ENCODE measurements around the gene SCP2. TPM values are rescaled to one million over a fixed set of nuclear protein-coding genes. Genes with fewer than 3 reads are reported as not detected.
"Not testable (repeated sequence)": the region's sequence is repeated elsewhere in the genome, so short reads cannot be mapped to it uniquely, and the experiment has no call there.

Gene SCP2
- polyA plus RNA-seq, 2 donors: 112 to 158 TPM

DNA sequence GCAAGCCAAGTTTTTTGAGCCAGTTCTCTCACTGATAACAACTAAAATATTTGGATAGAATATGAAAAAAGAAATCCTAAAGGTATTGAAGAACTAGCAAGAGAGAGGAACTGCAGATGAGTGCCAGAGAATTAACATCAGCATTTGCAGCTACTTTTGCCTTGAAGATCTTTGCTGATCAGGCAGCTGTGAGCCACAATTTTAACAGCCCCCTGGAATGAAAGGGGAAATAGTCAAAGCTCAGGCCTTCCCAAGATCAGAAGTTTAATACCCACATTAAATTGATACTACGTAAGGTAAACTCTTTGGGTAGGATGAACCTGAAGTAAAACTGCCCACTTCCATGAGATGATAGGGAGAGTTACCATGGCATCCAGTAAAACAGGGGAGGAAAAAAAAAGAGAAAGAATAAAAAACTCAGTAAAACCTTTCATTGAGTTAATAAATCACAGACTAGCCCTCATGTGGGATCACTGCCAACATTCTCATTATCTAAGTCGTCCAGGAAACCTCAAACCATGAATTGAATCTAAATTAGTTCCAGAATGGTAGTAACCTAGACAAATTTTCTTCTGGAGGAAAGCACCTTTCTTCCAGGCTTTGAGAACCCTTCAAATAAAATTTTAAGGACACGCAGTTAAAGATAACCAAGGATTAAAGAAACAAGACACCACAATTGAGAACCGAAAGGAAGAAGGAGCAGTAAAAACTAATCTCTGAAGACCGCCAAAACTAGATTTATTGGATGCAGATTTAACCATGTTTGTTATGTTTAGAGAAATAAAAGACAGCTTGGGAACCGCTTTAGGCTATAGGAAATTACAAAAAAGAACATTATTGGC, 28.3 kb downstream of the SCP2 start:
- WGBS, 2 donors: 57 to 68% methylated on average over 6 of the region's 6 CpGs
- H3K27ac ChIP-seq (ENCODE audit: low read depth in 2 of 2, low read length in 1 of 2): no peak overlapping the region
- H3K4me3 ChIP-seq (ENCODE audit: low read depth in 1 of 2, low read length in 2 of 2): no peak overlapping the region
- H3K4me1 ChIP-seq (ENCODE audit: control insufficient read depth in 2 of 2, insufficient read depth in 2 of 2, low read length in 1 of 2): no peaks in the 10 kb centered on the region
- H3K36me3 ChIP-seq (ENCODE audit: control insufficient read depth in 2 of 2, insufficient read depth in 2 of 2, low read length in 1 of 2): no peaks in the 10 kb centered on the region
- no peaks in the 10 kb centered on the region for H3K27me3 ChIP-seq (ENCODE audit: control insufficient read depth in 1 of 2, insufficient read depth in 2 of 2, low read length in 2 of 2)
- no peaks in the 10 kb centered on the region for H3K9me3 ChIP-seq (ENCODE audit: control insufficient read depth in 2 of 2, insufficient read depth in 1 of 2, low read depth in 1 of 2, low read length in 1 of 2)

DNA sequence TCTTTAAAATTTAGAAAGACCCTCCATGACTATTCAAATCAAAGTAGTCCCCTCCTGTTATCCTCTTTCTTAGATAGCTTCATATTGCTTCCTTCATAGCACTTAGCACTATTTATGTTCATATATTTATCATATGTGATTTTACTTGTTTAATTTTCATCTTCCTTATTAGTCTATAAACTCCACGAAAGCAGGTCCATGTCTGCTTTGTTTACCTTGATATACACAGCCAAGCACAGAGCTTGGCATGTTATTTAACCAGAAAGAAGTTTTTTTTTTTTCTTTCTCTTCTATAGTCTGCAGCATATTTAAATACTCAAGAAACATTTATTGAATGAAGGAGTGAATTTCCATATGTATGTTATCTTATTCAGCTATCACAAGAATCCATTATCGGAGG, 36.0 kb downstream of the SCP2 start:
- no peaks in the 10 kb centered on the region for H3K9me3 ChIP-seq (ENCODE audit: control insufficient read depth in 2 of 2, insufficient read depth in 1 of 2, low read depth in 1 of 2, low read length in 1 of 2)
- no peaks in the 10 kb centered on the region for H3K36me3 ChIP-seq (ENCODE audit: control insufficient read depth in 2 of 2, insufficient read depth in 2 of 2, low read length in 1 of 2)
- no peaks in the 10 kb centered on the region for H3K27me3 ChIP-seq (ENCODE audit: control insufficient read depth in 1 of 2, insufficient read depth in 2 of 2, low read length in 2 of 2)
- no peak overlapping the region for H3K27ac ChIP-seq (ENCODE audit: low read depth in 2 of 2, low read length in 1 of 2)
- 81 to 82% methylated on average over 2 of the region's 2 CpGs for WGBS, 2 donors
- no peak overlapping the region for H3K4me3 ChIP-seq (ENCODE audit: low read depth in 1 of 2, low read length in 2 of 2)
- no peaks in the 10 kb centered on the region for H3K4me1 ChIP-seq (ENCODE audit: control insufficient read depth in 2 of 2, insufficient read depth in 2 of 2, low read length in 1 of 2)

DNA sequence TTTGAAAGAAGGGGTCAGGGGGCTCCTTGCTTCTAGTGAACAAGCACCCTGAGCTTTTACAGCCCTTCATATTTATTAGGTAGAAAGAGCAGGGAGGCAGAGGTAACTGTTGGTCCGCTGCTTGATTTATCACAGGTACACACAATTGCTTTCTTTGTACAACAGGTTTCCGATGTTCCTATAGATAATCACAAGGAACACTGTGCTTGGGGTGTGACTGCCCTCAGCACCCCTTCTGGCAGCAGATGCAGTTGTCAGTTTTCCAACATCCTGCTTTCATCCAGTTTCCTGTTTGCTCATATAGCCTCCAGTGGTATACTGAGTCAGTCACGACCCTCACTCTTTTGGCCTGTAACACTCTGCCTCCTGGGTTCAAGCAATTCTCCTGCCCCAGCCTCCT, 40.6 kb downstream of the SCP2 start:
- 77 to 78% methylated on average over 3 of the region's 3 CpGs for WGBS, 2 donors
- no peak overlapping the region for H3K27ac ChIP-seq (ENCODE audit: low read depth in 2 of 2, low read length in 1 of 2)
- H3K9me3 ChIP-seq (ENCODE audit: control insufficient read depth in 2 of 2, insufficient read depth in 1 of 2, low read depth in 1 of 2, low read length in 1 of 2): no peaks in the 10 kb centered on the region

DNA sequence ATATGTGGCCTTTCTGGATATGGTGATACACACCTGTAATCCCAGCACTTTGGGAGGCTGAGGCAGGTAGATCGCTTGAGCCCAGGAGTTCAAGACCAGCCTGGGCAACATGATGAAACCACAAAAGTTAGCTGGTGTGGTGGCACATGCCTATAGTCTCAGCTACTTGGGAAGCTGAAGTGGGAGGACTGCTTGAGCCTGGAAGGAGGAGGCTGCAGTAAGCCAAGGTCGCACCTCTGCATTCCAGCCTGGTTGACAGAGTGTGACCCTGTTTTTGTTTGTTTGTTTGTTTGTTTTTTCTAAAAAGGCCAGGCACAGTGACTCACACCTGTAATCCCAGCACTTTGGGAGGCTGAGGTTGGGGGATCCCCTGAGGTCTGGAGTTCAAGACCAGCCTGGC, 42.2 kb downstream of the SCP2 start:
- H3K4me1 ChIP-seq (ENCODE audit: control insufficient read depth in 2 of 2, insufficient read depth in 2 of 2, low read length in 1 of 2); H3K4me3 ChIP-seq (ENCODE audit: low read depth in 1 of 2, low read length in 2 of 2); H3K36me3 ChIP-seq (ENCODE audit: control insufficient read depth in 2 of 2, insufficient read depth in 2 of 2, low read length in 1 of 2); H3K27ac ChIP-seq (ENCODE audit: low read depth in 2 of 2, low read length in 1 of 2); H3K9me3 ChIP-seq (ENCODE audit: control insufficient read depth in 2 of 2, insufficient read depth in 1 of 2, low read depth in 1 of 2, low read length in 1 of 2); H3K27me3 ChIP-seq (ENCODE audit: control insufficient read depth in 1 of 2, insufficient read depth in 2 of 2, low read length in 2 of 2): not testable (repeated sequence)
- 92 to 98% methylated on average over 2 of the region's 2 CpGs for WGBS, 2 donors

More for the DNA sequence above, 40.6 kb downstream of the SCP2 start:
- H3K36me3 ChIP-seq (ENCODE audit: control insufficient read depth in 2 of 2, insufficient read depth in 2 of 2, low read length in 1 of 2): no peaks in the 10 kb centered on the region
- no peaks in the 10 kb centered on the region for H3K27me3 ChIP-seq (ENCODE audit: control insufficient read depth in 1 of 2, insufficient read depth in 2 of 2, low read length in 2 of 2)
- no peak overlapping the region for H3K4me3 ChIP-seq (ENCODE audit: low read depth in 1 of 2, low read length in 2 of 2)
- H3K4me1 ChIP-seq (ENCODE audit: control insufficient read depth in 2 of 2, insufficient read depth in 2 of 2, low read length in 1 of 2): no peaks in the 10 kb centered on the region

DNA sequence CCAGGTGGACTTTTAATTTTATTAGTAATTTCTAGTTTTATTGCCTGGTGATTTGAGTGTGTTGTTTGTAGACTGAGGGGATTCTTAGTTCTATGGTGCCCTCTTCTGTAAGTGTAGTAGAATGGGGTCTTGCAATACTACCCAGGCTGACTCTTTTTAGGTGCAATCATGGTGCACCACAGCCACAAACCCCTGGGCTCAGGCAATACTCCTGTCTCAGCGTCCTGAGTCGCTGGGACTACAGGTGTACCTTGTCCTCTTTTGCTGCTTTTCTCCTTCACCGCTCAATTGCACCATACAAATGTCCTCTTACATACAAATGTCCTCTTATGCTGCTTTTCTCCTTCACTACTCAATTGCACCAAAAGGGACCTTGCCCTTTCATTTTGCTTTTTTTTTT, 43.1 kb downstream of the SCP2 start:
- Histone ChIP-seq H3K9me3 (ENCODE audit: control insufficient read depth in 2 of 2, insufficient read depth in 1 of 2, low read depth in 1 of 2, low read length in 1 of 2) (no peaks in the 10 kb centered on the region), H3K36me3 (ENCODE audit: control insufficient read depth in 2 of 2, insufficient read depth in 2 of 2, low read length in 1 of 2) (no peaks in the 10 kb centered on the region), H3K27me3 (ENCODE audit: control insufficient read depth in 1 of 2, insufficient read depth in 2 of 2, low read length in 2 of 2) (no peaks in the 10 kb centered on the region), H3K27ac (ENCODE audit: low read depth in 2 of 2, low read length in 1 of 2) (no peak overlapping the region), H3K4me3 (ENCODE audit: low read depth in 1 of 2, low read length in 2 of 2) (no peak overlapping the region), H3K4me1 (ENCODE audit: control insufficient read depth in 2 of 2, insufficient read depth in 2 of 2, low read length in 1 of 2) (no peaks in the 10 kb centered on the region)
- 66 to 79% methylated on average over 3 of the region's 3 CpGs for WGBS, 2 donors

DNA sequence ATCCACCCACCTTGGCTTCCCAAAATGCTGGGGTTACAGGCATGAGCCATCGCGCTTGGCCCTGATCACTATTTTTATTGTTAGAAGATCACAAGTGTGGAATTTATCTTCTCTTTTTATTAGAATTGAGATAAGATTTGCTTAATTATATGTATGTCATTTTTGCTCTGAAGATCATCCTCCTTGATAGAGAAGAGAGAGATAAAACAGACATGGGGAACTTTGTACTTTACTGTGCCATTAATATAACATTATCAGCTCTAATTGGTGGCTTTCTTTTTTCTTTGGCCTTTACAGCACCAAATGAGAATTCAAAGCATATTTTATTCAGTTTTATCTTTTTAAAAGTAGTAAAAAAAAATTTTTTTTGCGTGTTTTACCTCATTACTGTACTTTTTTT, 46.8 kb downstream of the SCP2 start:
- no peak overlapping the region for H3K4me3 ChIP-seq (ENCODE audit: low read depth in 1 of 2, low read length in 2 of 2)
- H3K9me3 ChIP-seq (ENCODE audit: control insufficient read depth in 2 of 2, insufficient read depth in 1 of 2, low read depth in 1 of 2, low read length in 1 of 2): no peaks in the 10 kb centered on the region
- 89 to 94% methylated on average over 3 of the region's 3 CpGs for WGBS, 2 donors
- H3K36me3 ChIP-seq (ENCODE audit: control insufficient read depth in 2 of 2, insufficient read depth in 2 of 2, low read length in 1 of 2): peaks cover 0 to 4% of the 10 kb centered on the region in 2 donors
- H3K4me1 ChIP-seq (ENCODE audit: control insufficient read depth in 2 of 2, insufficient read depth in 2 of 2, low read length in 1 of 2): no peaks in the 10 kb centered on the region
- no peak overlapping the region for H3K27ac ChIP-seq (ENCODE audit: low read depth in 2 of 2, low read length in 1 of 2)
- no peaks in the 10 kb centered on the region for H3K27me3 ChIP-seq (ENCODE audit: control insufficient read depth in 1 of 2, insufficient read depth in 2 of 2, low read length in 2 of 2)

DNA sequence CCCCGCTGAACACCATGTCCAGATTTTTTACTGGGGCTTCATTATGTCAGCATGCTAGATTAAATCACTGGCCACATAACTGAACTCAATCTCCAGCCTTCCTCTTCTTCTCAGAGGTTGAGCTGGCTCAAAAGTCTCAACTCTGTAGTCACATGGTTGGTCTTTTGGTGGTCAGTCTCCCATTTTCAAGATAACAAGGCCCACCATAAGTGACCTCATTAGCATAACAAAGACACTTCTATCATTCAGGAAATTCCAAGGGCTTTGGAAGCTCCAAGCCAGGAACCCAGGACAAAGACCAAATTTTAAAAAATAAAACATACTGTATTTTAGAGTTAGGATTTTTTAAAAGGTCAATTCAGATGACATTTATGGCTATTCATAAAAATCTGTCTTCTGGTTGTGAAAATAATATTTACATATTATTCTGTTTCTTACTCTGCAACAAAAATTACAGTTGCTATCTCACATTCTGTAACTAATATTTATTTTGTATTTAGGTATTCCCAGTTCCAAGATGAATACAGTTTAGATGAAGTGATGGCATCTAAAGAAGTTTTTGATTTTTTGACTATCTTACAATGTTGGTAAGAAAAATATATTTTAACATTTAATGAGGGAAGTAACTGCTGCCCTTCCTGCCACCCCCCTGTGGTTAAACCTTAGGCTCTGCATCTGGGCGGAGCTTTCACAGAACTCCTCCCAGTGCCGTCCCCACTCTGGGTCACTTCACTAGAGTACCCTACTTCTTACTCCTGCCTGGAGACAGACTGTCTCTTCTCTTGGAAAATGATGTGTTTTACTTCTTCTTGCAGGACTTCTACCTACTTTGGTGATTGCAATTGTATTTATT, 49.3 kb downstream of the SCP2 start:
- no peaks in the 10 kb centered on the region for H3K27me3 ChIP-seq (ENCODE audit: control insufficient read depth in 1 of 2, insufficient read depth in 2 of 2, low read length in 2 of 2)
- peaks cover 2 to 4% of the 10 kb centered on the region in 2 donors for H3K36me3 ChIP-seq (ENCODE audit: control insufficient read depth in 2 of 2, insufficient read depth in 2 of 2, low read length in 1 of 2)
- WGBS, 2 donors: 88 to 89% methylated on average over 3 of the region's 3 CpGs

DNA sequence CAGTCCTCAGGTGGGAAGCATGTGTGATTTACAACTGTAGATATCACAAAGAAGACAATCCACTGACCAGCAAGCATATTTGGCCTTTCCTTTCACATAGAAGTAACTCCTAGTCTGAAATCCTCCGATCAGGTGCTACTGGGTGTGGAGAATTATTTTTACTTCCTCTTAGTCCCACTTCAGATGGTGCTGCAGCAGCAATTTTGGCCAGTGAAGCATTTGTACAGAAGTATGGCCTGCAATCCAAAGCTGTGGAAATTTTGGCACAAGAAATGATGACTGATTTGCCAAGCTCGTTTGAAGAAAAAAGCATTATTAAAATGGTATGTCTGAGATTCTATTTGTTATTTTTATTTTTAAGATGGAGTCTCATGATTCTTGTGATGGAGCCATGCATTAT, 51.0 kb downstream of the SCP2 start:
- Histone ChIP-seq H3K27me3 (ENCODE audit: control insufficient read depth in 1 of 2, insufficient read depth in 2 of 2, low read length in 2 of 2) (no peaks in the 10 kb centered on the region), H3K9me3 (ENCODE audit: control insufficient read depth in 2 of 2, insufficient read depth in 1 of 2, low read depth in 1 of 2, low read length in 1 of 2) (no peaks in the 10 kb centered on the region), H3K27ac (ENCODE audit: low read depth in 2 of 2, low read length in 1 of 2) (no peak overlapping the region), H3K36me3 (ENCODE audit: control insufficient read depth in 2 of 2, insufficient read depth in 2 of 2, low read length in 1 of 2) (peaks cover 2 to 4% of the 10 kb centered on the region in 2 donors), H3K4me3 (ENCODE audit: low read depth in 1 of 2, low read length in 2 of 2) (no peak overlapping the region), H3K4me1 (ENCODE audit: control insufficient read depth in 2 of 2, insufficient read depth in 2 of 2, low read length in 1 of 2) (no peaks in the 10 kb centered on the region)
- WGBS, 2 donors: 66 to 70% methylated on average over 2 of the region's 2 CpGs

More for the DNA sequence above, 49.3 kb downstream of the SCP2 start:
- H3K27ac ChIP-seq (ENCODE audit: low read depth in 2 of 2, low read length in 1 of 2): no peak overlapping the region
- H3K9me3 ChIP-seq (ENCODE audit: control insufficient read depth in 2 of 2, insufficient read depth in 1 of 2, low read depth in 1 of 2, low read length in 1 of 2): no peaks in the 10 kb centered on the region
- H3K4me1 ChIP-seq (ENCODE audit: control insufficient read depth in 2 of 2, insufficient read depth in 2 of 2, low read length in 1 of 2): no peaks in the 10 kb centered on the region
- no peak overlapping the region for H3K4me3 ChIP-seq (ENCODE audit: low read depth in 1 of 2, low read length in 2 of 2)

DNA sequence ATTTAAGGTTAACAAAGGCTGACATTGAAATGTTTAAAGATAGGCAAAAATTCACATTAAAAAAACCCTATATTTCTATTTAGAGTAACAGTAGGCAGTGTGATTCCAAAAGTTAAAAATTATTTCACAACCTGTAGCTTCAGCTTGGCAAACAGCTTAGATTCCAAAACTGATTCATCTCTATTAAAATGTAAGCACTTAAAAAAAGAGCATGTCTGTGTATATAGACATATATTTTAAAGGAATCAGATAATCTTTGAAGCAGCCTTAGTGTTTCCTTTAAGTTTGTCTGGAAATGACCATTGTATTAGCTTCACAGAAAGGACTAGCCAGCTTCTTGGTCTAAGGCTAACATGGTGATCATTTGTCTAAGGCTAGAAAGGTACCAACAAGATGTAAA, 65.7 kb downstream of the SCP2 start:
- H3K27ac ChIP-seq (ENCODE audit: low read depth in 2 of 2, low read length in 1 of 2); H3K9me3 ChIP-seq (ENCODE audit: control insufficient read depth in 2 of 2, insufficient read depth in 1 of 2, low read depth in 1 of 2, low read length in 1 of 2); H3K4me3 ChIP-seq (ENCODE audit: low read depth in 1 of 2, low read length in 2 of 2); H3K27me3 ChIP-seq (ENCODE audit: control insufficient read depth in 1 of 2, insufficient read depth in 2 of 2, low read length in 2 of 2); H3K4me1 ChIP-seq (ENCODE audit: control insufficient read depth in 2 of 2, insufficient read depth in 2 of 2, low read length in 1 of 2): not testable (repeated sequence)
- H3K36me3 ChIP-seq (ENCODE audit: control insufficient read depth in 2 of 2, insufficient read depth in 2 of 2, low read length in 1 of 2): peaks cover 0 to 12% of the 10 kb centered on the region in 2 donors

Measured in esophagus (tissue), 2 donors.